ENCODE measurements around the gene GRIFIN.

Gene GRIFIN

GRCh38 chr7:2498708-2499107 lies 22.5 kb upstream of the GRIFIN start:
- no peak for DNase-seq (ENCODE audit: low read depth in 2 of 2)

GRCh38 chr7:2497500-2498336 lies 21.5 kb upstream of the GRIFIN start:
- no peak for DNase-seq (ENCODE audit: low read depth in 2 of 2)

GRCh38 chr7:2497065-2497464 lies 20.9 kb upstream of the GRIFIN start:
- DNase-seq (ENCODE audit: low read depth in 2 of 2) = no peak

DNA sequence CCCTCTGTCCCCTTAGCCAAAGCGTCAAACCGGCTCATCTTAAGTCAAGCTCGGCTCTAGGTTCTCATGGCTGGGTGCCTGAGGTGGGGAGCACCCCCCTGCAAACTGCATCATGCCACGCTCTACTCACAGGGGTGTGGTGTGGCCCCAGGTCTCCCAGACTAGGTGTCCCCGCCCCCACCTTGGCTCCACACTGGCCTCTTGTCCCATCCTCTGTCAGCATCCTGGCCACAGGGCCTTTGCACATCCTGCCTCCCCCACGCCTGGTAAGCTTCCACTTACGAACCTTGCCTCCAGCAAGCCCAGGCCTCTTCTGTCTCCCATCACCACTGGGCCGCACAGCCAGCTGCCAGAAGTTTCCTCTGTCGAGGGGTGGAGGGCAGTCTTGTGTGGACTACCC lies 20.2 kb upstream of the GRIFIN start:
- no peak for DNase-seq (ENCODE audit: low read depth in 2 of 2)

DNA sequence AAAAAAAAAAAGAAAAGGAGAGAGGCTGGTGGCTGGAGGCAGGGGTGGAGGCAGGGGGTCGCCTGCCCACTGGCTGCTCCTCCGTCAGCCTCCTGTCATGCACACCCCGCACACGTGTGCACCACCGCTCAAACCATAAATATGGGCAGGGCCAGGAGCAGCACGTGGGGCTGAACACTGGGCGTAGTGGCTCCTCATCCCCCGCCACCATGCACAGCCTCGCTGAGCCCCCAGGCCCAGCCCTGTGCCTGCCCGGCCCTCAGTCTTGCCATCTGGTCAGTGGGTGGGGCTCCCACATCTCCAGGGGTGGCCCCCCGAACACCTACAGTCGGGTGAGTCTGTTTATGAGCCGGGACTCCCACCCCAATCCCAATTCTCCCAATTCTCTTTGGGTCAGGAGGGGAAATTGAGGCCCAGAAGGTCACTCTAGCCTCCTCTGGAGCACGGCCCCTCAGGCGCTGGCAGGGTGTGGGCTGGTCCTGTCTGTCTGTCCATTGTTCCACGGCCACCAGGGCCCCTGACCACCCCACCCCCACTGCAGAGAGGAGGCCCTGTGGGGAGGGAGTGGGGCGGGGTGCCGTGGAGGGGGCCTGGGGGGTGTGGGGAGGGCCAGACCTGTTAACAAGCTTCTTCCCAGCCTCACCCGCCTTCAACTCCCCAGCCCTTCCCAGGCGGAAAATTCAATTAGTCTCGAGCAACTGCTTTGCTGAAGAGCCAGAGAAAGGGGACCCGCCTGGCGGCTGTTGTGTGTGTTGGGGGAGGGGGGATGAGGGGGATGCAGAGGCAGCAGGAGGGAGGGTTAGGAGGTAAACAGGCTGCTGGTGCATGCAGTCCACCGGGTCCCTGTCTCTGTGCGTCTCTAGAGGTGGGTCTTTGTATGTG lies 19.5 kb upstream of the GRIFIN start:
- no peak for DNase-seq (ENCODE audit: low read depth in 2 of 2)

DNA sequence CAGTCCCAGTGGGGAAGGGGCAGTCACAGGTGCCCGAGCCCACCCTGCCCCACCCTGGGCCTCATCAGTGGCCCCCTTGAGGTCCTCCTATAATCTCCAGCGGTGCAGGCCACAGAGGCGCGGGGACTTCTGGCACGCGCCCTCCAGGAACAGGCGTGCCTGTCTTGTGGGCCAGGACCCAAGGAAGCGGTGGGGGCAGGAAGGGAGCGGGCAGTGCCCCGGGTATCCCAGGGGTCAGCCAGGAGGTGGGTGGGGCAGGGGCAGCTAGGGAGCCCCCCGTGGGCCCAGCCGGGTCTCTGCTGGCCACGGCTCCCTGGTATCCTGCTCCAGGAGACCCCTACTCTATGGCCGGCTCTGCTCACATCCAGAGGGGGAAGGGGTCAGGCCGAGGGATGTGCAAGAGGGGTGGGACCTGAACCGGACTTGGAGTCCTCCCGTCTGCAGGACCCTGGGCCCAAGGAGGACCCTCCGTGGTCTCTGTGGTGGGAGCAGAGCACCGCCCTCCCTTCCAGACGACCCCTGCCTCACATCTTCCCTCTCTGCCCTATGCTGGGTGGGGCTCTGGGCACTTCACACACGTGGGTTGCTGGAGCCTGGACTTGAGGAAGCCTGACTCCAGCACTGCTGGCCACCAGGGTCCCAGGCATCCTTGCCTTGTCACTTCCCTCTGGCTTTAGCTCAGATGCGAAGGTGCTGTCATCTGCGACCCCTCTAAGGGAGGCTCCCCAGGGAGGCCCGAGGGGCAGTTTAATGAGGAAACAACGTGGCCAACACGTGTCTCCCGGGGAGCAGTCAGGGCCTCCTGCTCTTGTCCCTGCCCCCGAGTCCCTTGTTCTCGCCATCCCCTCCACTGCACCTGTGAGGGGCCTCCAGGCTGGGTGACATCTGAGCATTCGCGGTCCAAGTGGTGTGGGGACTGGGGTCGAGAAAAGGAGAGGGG lies 18.3 kb upstream of the GRIFIN start:
- no peak for DNase-seq (ENCODE audit: low read depth in 2 of 2)

- DNase-seq (ENCODE audit: low read depth in 2 of 2) = no peak
Measured at GRCh38 chr7:2493205-2494164, 17.3 kb upstream of the GRIFIN start.

GRCh38 chr7:2492038-2492437 lies 15.8 kb upstream of the GRIFIN start:
- no peak for DNase-seq (ENCODE audit: low read depth in 2 of 2)

DNA sequence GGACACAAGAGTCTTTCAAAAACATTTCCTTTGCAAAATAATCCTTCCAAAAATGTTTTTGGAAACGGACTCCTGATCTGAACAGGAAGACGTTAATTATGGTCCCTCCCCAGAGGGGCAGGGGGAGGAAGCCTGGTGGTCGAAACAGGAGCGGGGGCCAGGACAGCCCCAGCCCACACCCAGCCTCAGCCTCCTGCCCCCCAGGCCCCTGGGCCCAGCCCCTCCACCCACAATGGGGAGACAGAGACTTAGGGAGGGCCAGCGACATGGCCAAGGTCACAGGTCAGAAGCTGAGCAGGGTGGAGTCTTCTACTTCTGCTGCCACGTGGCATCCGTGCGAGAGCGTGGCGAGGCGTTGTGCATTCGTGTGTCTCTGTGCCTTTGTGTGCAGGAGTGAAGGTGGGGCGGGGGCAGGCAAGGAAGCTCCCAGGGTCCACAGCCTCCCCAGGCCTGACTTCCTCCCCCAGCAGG lies 14.0 kb upstream of the GRIFIN start:
- no peak for DNase-seq (ENCODE audit: low read depth in 2 of 2)

- no peak for DNase-seq (ENCODE audit: low read depth in 2 of 2)
Measured at GRCh38 chr7:2488681-2489080, 12.5 kb upstream of the GRIFIN start.

DNA sequence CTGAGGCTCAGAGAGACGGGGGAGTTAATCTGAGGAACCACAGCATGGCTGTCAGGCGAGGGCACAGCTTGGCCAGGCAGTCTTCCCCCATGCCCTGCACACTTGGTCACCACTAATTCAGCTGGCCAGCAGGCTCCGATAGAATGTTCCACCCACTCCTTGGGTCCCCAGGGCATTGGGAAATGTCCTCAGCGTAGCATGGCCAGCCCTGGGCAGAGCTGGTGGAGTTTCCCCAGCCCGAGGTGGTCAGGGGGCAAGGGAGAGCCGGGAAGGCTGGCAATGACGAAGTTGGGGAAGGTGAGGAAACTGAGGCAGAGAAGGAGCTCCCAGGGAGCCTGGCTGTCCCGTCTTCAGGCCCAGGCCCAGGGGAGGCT lies 12.1 kb upstream of the GRIFIN start:
- no peak for DNase-seq (ENCODE audit: low read depth in 2 of 2)

- DNase-seq (ENCODE audit: low read depth in 2 of 2) = no peak
Measured at GRCh38 chr7:2487586-2488271, 11.5 kb upstream of the GRIFIN start.

GRCh38 chr7:2484868-2485267 lies 8.7 kb upstream of the GRIFIN start:
- no peak for DNase-seq (ENCODE audit: low read depth in 2 of 2)

DNA sequence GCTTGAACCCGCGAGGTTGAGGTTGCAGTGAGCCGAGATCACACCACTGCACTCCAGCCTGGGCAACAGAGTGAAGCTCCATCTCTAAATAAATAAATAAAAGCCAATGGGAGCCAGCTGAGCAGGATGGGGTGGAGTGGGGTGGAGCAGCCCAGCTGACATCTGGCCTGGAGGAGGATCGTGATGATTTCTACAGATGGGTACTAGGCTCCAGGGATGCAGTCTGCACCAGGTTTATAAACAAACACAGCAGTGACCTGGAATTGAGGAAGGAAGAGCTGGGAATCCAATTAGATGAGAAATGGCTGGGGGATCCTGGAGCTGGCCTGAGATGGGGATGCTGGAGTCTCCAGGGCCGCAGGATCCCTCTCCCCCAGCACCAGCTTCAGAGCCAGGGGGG lies 7.3 kb upstream of the GRIFIN start:
- DNase-seq (ENCODE audit: low read depth in 2 of 2) = no peak

- no peak for DNase-seq (ENCODE audit: low read depth in 2 of 2)
Measured at GRCh38 chr7:2482725-2483451, 6.7 kb upstream of the GRIFIN start.

DNA sequence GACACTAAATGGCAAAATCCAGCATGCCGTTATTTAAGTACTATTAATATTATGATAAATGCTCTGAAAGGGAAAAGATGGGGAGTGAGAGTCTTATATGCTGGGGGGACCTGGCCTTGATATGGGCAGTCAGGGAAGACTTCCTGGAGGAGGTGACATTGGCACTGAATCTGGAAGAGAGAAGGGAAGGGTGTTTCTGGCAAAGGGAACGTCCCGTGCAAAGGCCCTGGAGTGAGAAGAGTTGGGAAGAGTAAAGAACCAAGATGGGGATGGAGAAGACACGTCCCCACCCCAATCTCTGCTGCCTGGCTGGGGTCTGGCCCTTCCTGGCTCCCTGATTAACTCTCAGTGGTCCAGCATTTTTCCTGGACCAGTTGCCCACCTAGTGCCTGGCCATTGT lies 5.0 kb upstream of the GRIFIN start:
- no peak for DNase-seq (ENCODE audit: low read depth in 2 of 2)

DNA sequence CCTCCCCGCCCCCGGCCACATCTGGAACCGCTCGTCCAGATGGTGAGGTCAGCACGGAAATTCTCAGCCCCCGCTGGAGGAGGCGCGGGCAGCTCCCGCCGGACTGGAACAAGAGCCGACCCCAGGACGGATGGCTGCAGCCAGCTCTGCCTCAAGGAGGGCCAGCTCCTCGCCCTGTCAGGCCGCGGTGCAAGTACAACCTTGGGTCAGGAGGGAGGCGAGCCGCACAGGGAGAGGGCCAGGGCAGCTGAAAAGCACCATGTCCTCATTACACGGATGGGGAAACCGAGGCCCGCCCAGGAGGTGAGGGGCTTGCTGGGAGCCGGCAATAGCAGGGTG lies 3.8 kb upstream of the GRIFIN start:
- DNase-seq (ENCODE audit: low read depth in 2 of 2) = no peak

DNA sequence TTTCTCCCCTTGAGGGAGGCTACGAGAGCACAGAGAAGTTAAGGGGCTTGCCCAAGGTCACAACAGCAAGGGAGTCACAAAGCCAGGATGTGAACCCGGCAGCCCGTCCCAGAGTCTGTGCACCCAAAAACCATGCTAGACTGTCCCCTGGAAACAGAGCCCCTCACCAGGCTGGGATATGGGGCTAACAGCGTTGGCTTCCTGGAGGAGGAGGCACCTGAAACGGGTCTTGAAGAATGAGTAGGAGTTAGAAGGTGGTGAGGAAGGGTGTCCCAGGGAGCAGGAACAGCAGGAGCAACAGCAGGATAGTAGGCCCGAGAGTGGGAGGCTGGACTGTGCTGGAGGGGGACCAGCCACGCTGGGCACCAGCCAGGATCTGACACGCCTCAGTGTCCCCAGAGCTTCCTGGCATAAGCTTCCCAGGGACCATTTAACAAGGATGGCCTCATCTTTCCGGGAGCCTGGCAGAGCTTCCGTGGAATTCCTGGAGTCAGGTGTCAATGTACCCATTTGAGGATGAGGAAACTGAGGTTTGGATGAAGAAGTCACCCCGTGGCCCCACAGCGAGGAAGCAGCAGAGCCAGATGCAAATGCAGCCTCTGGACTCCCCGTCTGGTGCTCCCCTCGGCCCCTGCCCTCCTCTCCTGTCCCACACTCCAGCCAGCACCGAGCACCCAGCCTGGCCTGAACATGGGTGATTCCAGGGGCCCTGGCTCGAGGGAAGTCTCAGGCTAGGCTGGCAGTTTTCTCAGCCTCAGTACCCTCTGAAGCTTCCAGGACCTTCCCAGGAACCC lies 3.3 kb upstream of the GRIFIN start:
- DNase-seq (ENCODE audit: low read depth in 2 of 2) = no peak

DNA sequence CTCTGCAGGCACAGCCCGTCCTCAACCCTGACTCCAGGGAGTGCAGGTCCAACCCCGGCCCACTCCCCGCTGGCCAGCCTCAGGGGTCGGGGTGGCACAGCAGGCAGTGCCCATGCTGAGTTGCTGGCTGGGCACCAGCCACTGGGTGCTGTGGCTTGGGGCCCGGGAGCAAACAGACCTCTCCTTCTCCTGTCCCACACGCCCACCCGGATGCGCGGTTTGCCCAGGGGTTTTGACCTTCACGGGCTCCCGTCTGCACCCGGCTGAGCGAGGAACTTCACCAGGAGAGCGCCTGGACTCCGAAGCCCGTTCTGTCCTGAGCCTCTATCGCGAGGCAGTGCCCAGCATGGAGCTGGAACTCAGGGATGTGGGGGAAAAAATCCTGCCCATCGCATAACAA lies 2.6 kb upstream of the GRIFIN start:
- no peak for DNase-seq (ENCODE audit: low read depth in 2 of 2)

Data from stimulated activated CD4-positive, alpha-beta T cell treated with anti-CD3 and anti-CD28 coated beads, Interleukin-1b, Interleukin-23, amount 100 ng/mL, for 4 hours (primary cell).